Chondrocyte (in vitro differentiated cells): ENCODE data around the gene FGF22. TPM values are rescaled to one million over a fixed set of nuclear protein-coding genes. Genes with fewer than 3 reads are reported as not detected.

Source experiments
- DNase-seq: peaks from one replicate; pipeline ENCODE4 v3.0.0; 2021; ENCODE audit warnings: mixed read lengths, low spot score
- H3K27ac Mint-ChIP-seq: one replicate; pipeline ENCODE4 v1.8.0; 2021; ENCODE audit warnings: mild to moderate bottlenecking, moderate library complexity, mixed read lengths; ENCODE audit not compliant: unreplicated experiment
- H3K27me3 Mint-ChIP-seq: 2 replicates; pipeline ENCODE4 v1.8.0; 2021; ENCODE audit warnings: low read depth, mixed read lengths
- H3K36me3 Mint-ChIP-seq: 2 replicates; pipeline ENCODE4 v1.8.0; 2021; ENCODE audit warnings: low read depth, mixed read lengths
- H3K4me1 Mint-ChIP-seq: 2 replicates; pipeline ENCODE4 v1.8.0; 2021; ENCODE audit warnings: low read depth, mild to moderate bottlenecking, mixed read lengths
- H3K4me3 Mint-ChIP-seq: one replicate; pipeline ENCODE4 v1.8.0; 2021; ENCODE audit warnings: mild to moderate bottlenecking, moderate library complexity, mixed read lengths; ENCODE audit not compliant: unreplicated experiment
- H3K9me3 Mint-ChIP-seq: 2 replicates; pipeline ENCODE4 v1.8.0; 2021; ENCODE audit warnings: low read depth, mixed read lengths
- total RNA-seq: library from RNA; stranded (reverse); gene quantifications from 3 replicates; pipeline ENCODE4 v1.2.1, GENCODE V29; 2021
- TF ChIP-seq, protein P1 (sequence below): fragments of 200-600 bp; sonication (generic); IDR thresholded peaks from 2 replicates; pipeline ENCODE4 v1.5.0; 2021; ENCODE audit warnings: antibody characterized with exemption, mild to moderate bottlenecking, moderate library complexity

FGF22 gene
- total RNA-seq, 1 donor from 2014 or later = not detected

DNA sequence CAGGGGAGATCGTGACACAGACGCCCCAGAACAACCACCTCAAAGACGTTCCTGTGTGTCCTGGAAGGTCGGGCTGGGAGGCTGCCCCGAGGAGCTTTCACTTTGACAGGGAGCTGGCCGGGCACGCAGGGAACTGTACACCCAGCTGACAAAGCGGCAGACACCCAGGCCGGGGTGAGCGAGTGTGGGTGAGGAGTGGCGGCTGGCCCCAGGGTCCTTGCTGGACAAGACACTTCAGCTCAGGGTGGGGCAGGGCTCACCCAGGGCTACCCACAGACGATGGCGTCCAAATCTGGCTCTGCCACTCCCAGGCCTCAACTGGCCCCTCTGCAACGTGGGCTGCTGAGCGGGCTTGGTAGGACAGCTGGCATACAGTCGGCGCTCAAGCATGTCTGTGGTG lies 2.0 kb downstream of the FGF22 start:
- TF ChIP-seq, protein P1, sequence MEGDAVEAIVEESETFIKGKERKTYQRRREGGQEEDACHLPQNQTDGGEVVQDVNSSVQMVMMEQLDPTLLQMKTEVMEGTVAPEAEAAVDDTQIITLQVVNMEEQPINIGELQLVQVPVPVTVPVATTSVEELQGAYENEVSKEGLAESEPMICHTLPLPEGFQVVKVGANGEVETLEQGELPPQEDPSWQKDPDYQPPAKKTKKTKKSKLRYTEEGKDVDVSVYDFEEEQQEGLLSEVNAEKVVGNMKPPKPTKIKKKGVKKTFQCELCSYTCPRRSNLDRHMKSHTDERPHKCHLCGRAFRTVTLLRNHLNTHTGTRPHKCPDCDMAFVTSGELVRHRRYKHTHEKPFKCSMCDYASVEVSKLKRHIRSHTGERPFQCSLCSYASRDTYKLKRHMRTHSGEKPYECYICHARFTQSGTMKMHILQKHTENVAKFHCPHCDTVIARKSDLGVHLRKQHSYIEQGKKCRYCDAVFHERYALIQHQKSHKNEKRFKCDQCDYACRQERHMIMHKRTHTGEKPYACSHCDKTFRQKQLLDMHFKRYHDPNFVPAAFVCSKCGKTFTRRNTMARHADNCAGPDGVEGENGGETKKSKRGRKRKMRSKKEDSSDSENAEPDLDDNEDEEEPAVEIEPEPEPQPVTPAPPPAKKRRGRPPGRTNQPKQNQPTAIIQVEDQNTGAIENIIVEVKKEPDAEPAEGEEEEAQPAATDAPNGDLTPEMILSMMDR = no peak
- H3K27me3 Mint-ChIP-seq = no peaks in the 10 kb centered on the region
- peaks cover 4% of the 10 kb centered on the region for H3K36me3 Mint-ChIP-seq
- no peak overlapping the region for H3K27ac Mint-ChIP-seq
- peaks cover 4% of the 10 kb centered on the region for H3K4me1 Mint-ChIP-seq
- H3K9me3 Mint-ChIP-seq = no peaks in the 10 kb centered on the region
- no peak for DNase-seq
- no peak overlapping the region for H3K4me3 Mint-ChIP-seq

DNA sequence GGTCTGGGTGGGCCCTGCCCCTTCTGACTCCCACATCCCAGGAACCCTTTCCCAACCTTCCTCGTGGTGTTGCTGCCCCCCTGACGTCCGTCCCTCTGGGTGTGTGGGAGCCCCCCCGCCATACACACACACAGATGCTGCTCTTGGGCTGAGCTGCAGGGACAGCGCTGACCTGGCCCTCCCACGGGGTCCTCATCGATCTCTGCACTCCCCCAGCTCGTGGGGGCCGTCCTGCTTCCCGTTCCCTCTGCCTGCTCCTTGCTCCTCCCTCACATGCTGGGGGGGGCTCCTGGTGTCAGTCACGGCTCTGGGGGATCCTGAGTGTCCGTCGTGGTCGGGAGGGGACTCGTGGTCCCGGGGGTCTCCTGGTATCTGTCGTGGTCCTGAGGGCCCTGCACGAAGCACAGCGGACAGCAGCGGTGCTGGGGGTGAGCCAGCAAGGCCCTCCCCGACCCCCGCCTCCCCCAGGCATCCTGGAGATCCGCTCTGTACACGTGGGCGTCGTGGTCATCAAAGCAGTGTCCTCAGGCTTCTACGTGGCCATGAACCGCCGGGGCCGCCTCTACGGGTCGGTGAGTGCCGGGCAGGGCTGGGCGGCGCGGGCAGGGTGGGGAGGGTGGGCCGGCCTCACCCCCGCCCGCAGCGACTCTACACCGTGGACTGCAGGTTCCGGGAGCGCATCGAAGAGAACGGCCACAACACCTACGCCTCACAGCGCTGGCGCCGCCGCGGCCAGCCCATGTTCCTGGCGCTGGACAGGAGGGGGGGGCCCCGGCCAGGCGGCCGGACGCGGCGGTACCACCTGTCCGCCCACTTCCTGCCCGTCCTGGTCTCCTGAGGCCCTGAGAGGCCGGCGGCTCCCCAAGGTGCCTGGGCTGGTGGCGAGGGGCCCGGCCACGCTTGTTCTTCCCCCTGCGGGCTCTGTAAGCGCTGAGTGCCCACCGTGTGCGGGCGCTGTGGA lies 3.4 kb downstream of the FGF22 start:
- peaks cover 4% of the 10 kb centered on the region for H3K4me1 Mint-ChIP-seq
- no peaks in the 10 kb centered on the region for H3K27me3 Mint-ChIP-seq
- H3K36me3 Mint-ChIP-seq = peaks cover 4% of the 10 kb centered on the region
- H3K4me3 Mint-ChIP-seq = no peak overlapping the region
- no peak overlapping the region for H3K27ac Mint-ChIP-seq
- DNase-seq = no peak
- no peaks in the 10 kb centered on the region for H3K9me3 Mint-ChIP-seq
- TF ChIP-seq, protein P1 = no peak

DNA sequence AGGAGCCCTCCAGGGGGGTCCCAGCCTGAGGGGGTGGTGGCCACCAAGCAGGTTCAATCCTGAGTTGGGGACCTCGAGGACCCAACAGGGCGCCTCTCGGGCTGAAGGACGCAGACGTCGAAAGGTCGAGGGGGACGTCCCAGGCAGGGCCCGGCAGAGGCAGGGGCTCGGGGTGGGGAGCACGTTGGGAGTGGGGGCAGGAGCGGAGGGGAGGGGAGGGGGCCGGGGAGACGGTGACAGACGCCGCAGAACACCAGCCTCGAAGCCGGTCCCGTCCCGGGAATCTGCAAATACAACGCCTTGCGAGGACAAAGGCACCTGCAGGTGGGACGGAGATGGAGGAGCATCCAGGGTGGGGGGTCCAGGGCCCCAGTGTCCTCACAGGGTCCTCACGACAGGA lies 4.1 kb downstream of the FGF22 start:
- DNase-seq = no peak
- no peaks in the 10 kb centered on the region for H3K27me3 Mint-ChIP-seq
- no peak overlapping the region for H3K27ac Mint-ChIP-seq
- H3K4me3 Mint-ChIP-seq = no peak overlapping the region
- peaks cover 4% of the 10 kb centered on the region for H3K4me1 Mint-ChIP-seq
- peaks cover 6% of the 10 kb centered on the region for H3K36me3 Mint-ChIP-seq
- TF ChIP-seq, protein P1 = no peak
- no peaks in the 10 kb centered on the region for H3K9me3 Mint-ChIP-seq

DNA sequence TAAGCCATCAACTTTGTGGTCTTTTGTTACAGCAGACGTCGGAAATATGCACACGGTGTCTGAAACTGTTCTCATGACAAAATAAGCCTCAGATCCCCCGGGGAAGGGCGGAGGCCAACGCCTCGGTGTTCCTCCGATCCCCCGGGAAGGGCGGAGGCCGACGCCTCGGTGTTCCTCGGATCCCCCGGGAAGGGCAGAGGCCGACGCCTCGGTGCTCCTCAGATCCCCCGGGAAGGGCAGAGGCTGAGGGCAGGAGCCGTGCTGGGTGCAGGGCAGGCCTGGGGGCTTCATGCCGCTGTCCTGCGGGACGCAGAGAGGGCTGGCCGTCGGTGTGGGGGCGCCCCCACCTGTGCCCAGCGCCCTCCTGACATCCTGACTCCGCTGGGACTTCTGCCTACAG lies 4.7 kb downstream of the FGF22 start:
- no peak overlapping the region for H3K4me3 Mint-ChIP-seq
- peaks cover 6% of the 10 kb centered on the region for H3K36me3 Mint-ChIP-seq
- no peak for DNase-seq
- no peak overlapping the region for H3K27ac Mint-ChIP-seq
- H3K27me3 Mint-ChIP-seq = no peaks in the 10 kb centered on the region
- peaks cover 1% of the 10 kb centered on the region for H3K4me1 Mint-ChIP-seq
- no peaks in the 10 kb centered on the region for H3K9me3 Mint-ChIP-seq
- TF ChIP-seq, protein P1 = no peak

DNA sequence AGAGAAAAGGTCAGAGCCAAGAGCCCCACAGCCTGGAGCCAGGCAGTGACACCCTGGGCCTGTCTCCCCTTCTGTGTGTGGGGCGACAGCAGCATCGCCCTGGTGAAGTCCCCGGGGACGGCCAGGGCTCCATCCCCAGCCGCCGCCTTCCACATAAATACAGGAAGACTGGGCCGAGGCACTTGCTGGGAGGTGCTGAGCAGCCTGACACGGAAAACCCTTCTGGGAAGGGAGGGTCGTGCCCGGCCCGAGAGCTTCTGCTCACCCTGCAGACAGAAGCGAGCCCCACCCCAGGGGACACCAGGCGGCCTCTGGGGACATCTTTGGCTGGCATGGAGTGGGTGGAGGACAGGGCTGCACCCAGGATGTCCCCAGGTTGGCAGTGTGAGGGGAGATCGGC lies 5.1 kb downstream of the FGF22 start:
- Mint-ChIP-seq H3K27ac (no peak overlapping the region), H3K4me3 (no peak overlapping the region), H3K27me3 (no peaks in the 10 kb centered on the region), H3K36me3 (peaks cover 6% of the 10 kb centered on the region), H3K9me3 (no peaks in the 10 kb centered on the region), H3K4me1 (no peaks in the 10 kb centered on the region)
- TF ChIP-seq, protein P1 = no peak
- DNase-seq = no peak
